Measurements from ENCODE around the gene MAP3K20. TPM values are rescaled to one million over a fixed set of nuclear protein-coding genes. Genes with fewer than 3 reads are reported as not detected.
A peak's percentile ranks its signal among the peaks of the same experiment; 100 is the strongest.

The MAP3K20 gene
- total and polyA plus RNA-seq, 7 donors, result 41.8 to 533 (median 366) TPM

DNA sequence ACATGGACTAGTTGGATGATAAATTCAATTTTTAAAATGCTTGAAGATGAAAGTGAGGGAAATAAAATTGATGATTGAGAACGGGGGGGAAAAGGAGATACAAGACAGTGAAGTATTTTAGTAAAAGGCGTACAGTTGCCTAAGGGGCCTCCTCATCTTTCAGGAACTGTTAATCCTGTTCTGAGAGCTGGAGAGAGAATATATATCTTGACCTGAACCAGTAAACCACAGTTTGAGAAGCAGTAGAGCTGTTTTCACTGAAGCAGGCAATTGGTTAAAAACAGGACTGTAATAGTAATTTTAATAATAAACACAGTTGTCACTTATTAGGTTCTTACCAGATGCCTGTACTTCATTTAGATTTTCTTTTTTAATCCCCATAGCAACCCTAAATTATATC lies 137.5 kb downstream of the MAP3K20 start:
- DNase-seq (no peak), ATAC-seq (peak in 3 of 4 donors; percentile 32 to 67 (median 53))
- intact Hi-C loops (cut with DNase I), result loop anchor here in 1 of 2 donors (5.0 kb wide), 2 partner anchors 121 to 136 kb away; partner anchors contain the start of gene MAP3K20
- Histone ChIP-seq H3K36me3 (ENCODE audit: insufficient read depth in 1 of 2, low read depth in 1 of 2) (peaks cover 0 to 34% of the 10 kb centered on the region in 2 donors), H3K4me1 (peaks cover 55% of the 10 kb centered on the region), H3K4me3 (peak overlapping the region; percentile 6), H3K27ac (peak overlapping the region; percentile 86), H3K27me3 (ENCODE audit: insufficient read depth in 3 of 3, low read length in 2 of 3) (no peaks in the 10 kb centered on the region), H3K9me3 (no peaks in the 10 kb centered on the region)
- no peak for TF ChIP-seq CTCF (IDR thresholded peaks at IDR 0.05)
- WGBS, 3 donors, result 30 to 49% (median 30%) methylated on average over 2 of the region's 2 CpGs

DNA sequence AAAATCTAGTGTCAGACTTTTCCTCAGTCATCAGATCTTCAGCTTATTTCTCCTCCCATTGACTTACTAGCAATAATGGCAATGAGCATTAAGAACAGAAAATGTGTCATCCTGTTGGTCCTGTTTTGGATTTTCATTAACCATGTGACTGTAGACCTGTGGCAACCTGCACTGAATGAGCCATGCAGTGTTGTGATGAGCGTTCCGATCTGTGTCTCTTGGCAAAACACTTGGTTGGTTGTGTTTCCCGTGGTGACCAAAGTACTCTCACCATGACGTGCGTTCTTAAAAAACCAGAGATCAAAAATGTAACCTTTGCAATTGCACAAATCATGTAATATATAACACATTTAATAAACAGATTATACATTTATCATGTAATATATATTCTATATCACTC lies 138.6 kb downstream of the MAP3K20 start:
- ATAC-seq (peak; percentile 70 to 80 (median 78)), DNase-seq (peak in 1 of 2 donors; percentile 57)
- Histone ChIP-seq H3K27ac (peak overlapping the region; percentile 86), H3K4me3 (peak overlapping the region; percentile 6), H3K27me3 (ENCODE audit: insufficient read depth in 3 of 3, low read length in 2 of 3) (no peaks in the 10 kb centered on the region), H3K36me3 (ENCODE audit: insufficient read depth in 1 of 2, low read depth in 1 of 2) (peaks cover 0 to 43% of the 10 kb centered on the region in 2 donors), H3K9me3 (no peaks in the 10 kb centered on the region), H3K4me1 (peaks cover 62% of the 10 kb centered on the region)
- no peak for TF ChIP-seq CTCF (IDR thresholded peaks at IDR 0.05)
- intact Hi-C loops (cut with DNase I), result loop anchor here in 1 of 2 donors (5.0 kb wide), 2 partner anchors 122 to 137 kb away; partner anchors contain the start of gene MAP3K20
- 31 to 52% (median 33%) methylated on average over 5 of the region's 5 CpGs for WGBS, 3 donors

- TF ChIP-seq CTCF (IDR thresholded peaks at IDR 0.05), result no peak
- H3K27ac ChIP-seq, result peak overlapping the region; percentile 86
- intact Hi-C loops (cut with DNase I), result no loop called here
- 88 to 94% (median 89%) methylated on average over 4 of the region's 4 CpGs for WGBS, 3 donors
- H3K4me3 ChIP-seq, result no peak overlapping the region
- DNase-seq (no peak), ATAC-seq (no peak)
- H3K9me3 ChIP-seq, result no peaks in the 10 kb centered on the region
- peaks cover 0 to 38% of the 10 kb centered on the region in 2 donors for H3K36me3 ChIP-seq (ENCODE audit: insufficient read depth in 1 of 2, low read depth in 1 of 2)
- H3K4me1 ChIP-seq, result peaks cover 56% of the 10 kb centered on the region
- H3K27me3 ChIP-seq (ENCODE audit: insufficient read depth in 3 of 3, low read length in 2 of 3), result no peaks in the 10 kb centered on the region
Observed at GRCh38 chr2:173215316-173215715, 139.7 kb downstream of the MAP3K20 start.

- Histone ChIP-seq H3K4me3 (no peak overlapping the region), H3K9me3 (no peaks in the 10 kb centered on the region), H3K4me1 (peaks cover 51% of the 10 kb centered on the region), H3K27me3 (ENCODE audit: insufficient read depth in 3 of 3, low read length in 2 of 3) (no peaks in the 10 kb centered on the region), H3K27ac (peak overlapping the region; percentile 86), H3K36me3 (ENCODE audit: insufficient read depth in 1 of 2, low read depth in 1 of 2) (peaks cover 0 to 40% of the 10 kb centered on the region in 2 donors)
- DNase-seq (no peak), ATAC-seq (no peak)
- no peak for TF ChIP-seq CTCF (IDR thresholded peaks at IDR 0.05)
- WGBS, 3 donors, result 95 to 97% (median 96%) methylated on average over 1 of the region's 1 CpG
- intact Hi-C loops (cut with DNase I), result no loop called here
Observed at GRCh38 chr2:173216051-173216450, 140.4 kb downstream of the MAP3K20 start.

DNA sequence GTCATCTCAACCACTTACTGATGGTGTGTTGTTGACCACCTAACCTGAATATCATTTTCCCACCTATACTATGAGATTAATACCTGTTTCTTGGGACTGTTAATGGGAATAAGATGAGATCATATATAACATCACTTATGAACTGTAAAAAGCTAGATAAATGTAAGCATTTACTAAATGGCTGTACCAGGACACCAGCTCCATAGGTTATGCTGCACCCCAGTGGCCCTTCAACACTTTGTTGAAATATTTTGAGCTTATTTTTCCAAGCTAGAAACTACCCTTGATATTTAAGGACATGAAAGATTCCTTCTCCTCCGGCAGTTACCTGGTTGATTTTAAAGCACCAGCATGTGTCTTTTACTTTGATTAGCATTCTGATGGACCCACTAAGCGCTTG lies 141.0 kb downstream of the MAP3K20 start:
- intact Hi-C loops (cut with DNase I), result no loop called here
- Histone ChIP-seq H3K36me3 (ENCODE audit: insufficient read depth in 1 of 2, low read depth in 1 of 2) (peaks cover 0 to 42% of the 10 kb centered on the region in 2 donors), H3K27me3 (ENCODE audit: insufficient read depth in 3 of 3, low read length in 2 of 3) (no peaks in the 10 kb centered on the region), H3K4me3 (no peak overlapping the region), H3K27ac (peak overlapping the region; percentile 86), H3K4me1 (peaks cover 47% of the 10 kb centered on the region), H3K9me3 (no peaks in the 10 kb centered on the region)
- no peak for TF ChIP-seq CTCF (IDR thresholded peaks at IDR 0.05)
- no peak for ATAC-seq
- 91 to 94% (median 92%) methylated on average over 2 of the region's 2 CpGs for WGBS, 3 donors
- no peak for DNase-seq
